GM19463 (cell line): Measurements from ENCODE around the gene CCDC40.
"Not testable (repeated sequence)": the region's sequence is repeated elsewhere in the genome, so short reads cannot be mapped to it uniquely, and the experiment has no call there.

Source experiments
- ATAC-seq: cut with Tn5 transposase; IDR thresholded peaks from one replicate; pipeline ENCODE4 v1.9.1; 2021; ENCODE audit warnings: mild to moderate bottlenecking, moderate library complexity; ENCODE audit not compliant: unreplicated experiment

CCDC40 gene

GRCh38 chr17:80071116-80071841, 34.8 kb downstream of the CCDC40 start:
- ATAC-seq: no peak

- ATAC-seq: no peak
Observed at GRCh38 chr17:80072410-80072809, 36.0 kb downstream of the CCDC40 start.

GRCh38 chr17:80080081-80080480, 43.6 kb downstream of the CCDC40 start:
- no peak for ATAC-seq

GRCh38 chr17:80081596-80081995, 45.2 kb downstream of the CCDC40 start:
- no peak for ATAC-seq

- no peak for ATAC-seq
Observed at GRCh38 chr17:80082403-80083135, 46.1 kb downstream of the CCDC40 start.

- no peak for ATAC-seq
Observed at GRCh38 chr17:80083136-80083661, 46.8 kb downstream of the CCDC40 start.

- no peak for ATAC-seq
Observed at GRCh38 chr17:80084773-80085172, 48.3 kb downstream of the CCDC40 start.

GRCh38 chr17:80086081-80086480, 49.6 kb downstream of the CCDC40 start:
- ATAC-seq: no peak

- ATAC-seq: no peak
Observed at GRCh38 chr17:80086616-80087015, 50.2 kb downstream of the CCDC40 start.

- no peak for ATAC-seq
Observed at GRCh38 chr17:80087346-80088265, 51.2 kb downstream of the CCDC40 start.

- ATAC-seq: no peak
Observed at GRCh38 chr17:80089762-80090161, 53.3 kb downstream of the CCDC40 start.

GRCh38 chr17:80090164-80090563, 53.7 kb downstream of the CCDC40 start:
- ATAC-seq: not testable (repeated sequence)

- ATAC-seq: no peak
Observed at GRCh38 chr17:80091376-80091775, 54.9 kb downstream of the CCDC40 start.

GRCh38 chr17:80092959-80093358, 56.5 kb downstream of the CCDC40 start:
- no peak for ATAC-seq

- ATAC-seq: no peak
Observed at GRCh38 chr17:80095038-80095843, 58.8 kb downstream of the CCDC40 start.

GRCh38 chr17:80095844-80096475, 59.5 kb downstream of the CCDC40 start:
- ATAC-seq: no peak

- ATAC-seq: no peak
Observed at GRCh38 chr17:80096561-80097021, 60.1 kb downstream of the CCDC40 start.

GRCh38 chr17:80097127-80097621, 60.7 kb downstream of the CCDC40 start:
- ATAC-seq: no peak
